CD4-positive, alpha-beta T cell treated with Interferon gamma for 1 hour (primary cell): ENCODE data around the gene CAPRIN1.
"Not testable (repeated sequence)": the region's sequence is repeated elsewhere in the genome, so short reads cannot be mapped to it uniquely, and the experiment has no call there.

Experiments
- DNase-seq: peaks from one replicate; pipeline ENCODE4 v3.0.0-alpha.2; 2020

Gene CAPRIN1

GRCh38 chr11:34094900-34095299, 43.4 kb downstream of the CAPRIN1 start:
- DNase-seq = not testable (repeated sequence)

- DNase-seq = no peak
Measured at GRCh38 chr11:34098813-34099212, 47.3 kb downstream of the CAPRIN1 start.

- no peak for DNase-seq
Measured at GRCh38 chr11:34104680-34105078, 53.1 kb downstream of the CAPRIN1 start.

GRCh38 chr11:34105079-34105956, 53.8 kb downstream of the CAPRIN1 start, which contains the start of gene NAT10:
Gene NAT10 (plus strand): TSS chr11:34105629. CDS start chr11:34108226, 2,597 bp downstream.
- DNase-seq = peak; percentile 99

GRCh38 chr11:34105957-34106504, 54.5 kb downstream of the CAPRIN1 start:
- no peak for DNase-seq

GRCh38 chr11:34111722-34112270, 60.3 kb downstream of the CAPRIN1 start:
- no peak for DNase-seq

GRCh38 chr11:34114014-34114413, 62.5 kb downstream of the CAPRIN1 start:
- DNase-seq = no peak

- no peak for DNase-seq
Measured at GRCh38 chr11:34114471-34114870, 62.9 kb downstream of the CAPRIN1 start.

- no peak for DNase-seq
Measured at GRCh38 chr11:34120651-34121050, 69.1 kb downstream of the CAPRIN1 start.

GRCh38 chr11:34124885-34125668, 73.5 kb downstream of the CAPRIN1 start:
- no peak for DNase-seq

- DNase-seq = no peak
Measured at GRCh38 chr11:34126959-34127848, 75.7 kb downstream of the CAPRIN1 start.

GRCh38 chr11:34128824-34129223, 77.3 kb downstream of the CAPRIN1 start:
- DNase-seq = no peak

GRCh38 chr11:34132261-34132965, 80.9 kb downstream of the CAPRIN1 start:
- no peak for DNase-seq

GRCh38 chr11:34134765-34135164, 83.2 kb downstream of the CAPRIN1 start:
- DNase-seq = no peak

- DNase-seq = no peak
Measured at GRCh38 chr11:34135439-34135838, 83.9 kb downstream of the CAPRIN1 start.

- DNase-seq = no peak
Measured at GRCh38 chr11:34136420-34136819, 84.9 kb downstream of the CAPRIN1 start.

- DNase-seq = no peak
Measured at GRCh38 chr11:34139346-34139745, 87.8 kb downstream of the CAPRIN1 start.

- DNase-seq = no peak
Measured at GRCh38 chr11:34140149-34140548, 88.6 kb downstream of the CAPRIN1 start.

GRCh38 chr11:34143048-34143447, 91.5 kb downstream of the CAPRIN1 start:
- DNase-seq = no peak

- DNase-seq = no peak
Measured at GRCh38 chr11:34145073-34145472, 93.5 kb downstream of the CAPRIN1 start.

GRCh38 chr11:34145847-34146381, 94.4 kb downstream of the CAPRIN1 start:
- DNase-seq = no peak
